ENCODE measurements around the gene TUT7. TPM values are rescaled to one million over a fixed set of nuclear protein-coding genes. Genes with fewer than 3 reads are reported as not detected.

The TUT7 gene
- total RNA-seq, 1 donor from 2014 or later: 28.5 TPM

- Histone ChIP-seq H3K79me2 (ENCODE audit: low read depth) (no peaks in the 10 kb centered on the region), H3K4me1 (no peaks in the 10 kb centered on the region), H3K9me3 (ENCODE audit: low read depth) (no peaks in the 10 kb centered on the region), H4K20me1 (ENCODE audit: low read depth) (no peaks in the 10 kb centered on the region), H3F3A (ENCODE audit: low read depth) (no peaks in the 10 kb centered on the region), H2AFZ (replicated peaks) (no peak overlapping the region), H3K36me3 (peaks cover 9% of the 10 kb centered on the region), H3K27ac (no peak overlapping the region), H3K4me3 (no peak overlapping the region), H3K9ac (no peak overlapping the region), H3K4me2 (no peak overlapping the region), H3K27me3 (no peaks in the 10 kb centered on the region)
- Mint-ChIP-seq H3K27ac (no peak overlapping the region), H3K4me3 (no peak overlapping the region), H3K9me3 (no peaks in the 10 kb centered on the region), H3K36me3 (peaks cover 13% of the 10 kb centered on the region), H3K4me1 (no peaks in the 10 kb centered on the region), H3K27me3 (ENCODE audit: insufficient read depth, low read depth) (no peaks in the 10 kb centered on the region)
- TF ChIP-seq EZH2 (IDR thresholded peaks at IDR 0.05): no peak
- no peak for TF ChIP-seq CTCF (IDR thresholded peaks at IDR 0.05)
- TF ChIP-seq EZH2phosphoT487 (IDR thresholded peaks at IDR 0.05): no peak
- no peak for DNase-seq (ENCODE audit: low spot score)
These were observed 13.2 kb downstream of the TUT7 start for GRCh38 chr9:86341007-86341491.

GRCh38 chr9:86340356-86341006 is 13.7 kb downstream of the TUT7 start:
- TF ChIP-seq CTCF (IDR thresholded peaks at IDR 0.05) (no peak), EZH2phosphoT487 (IDR thresholded peaks at IDR 0.05) (no peak), EZH2 (IDR thresholded peaks at IDR 0.05) (no peak)
- Histone ChIP-seq H3K4me3 (no peak overlapping the region), H3K27ac (no peak overlapping the region), H3K4me1 (no peaks in the 10 kb centered on the region), H4K20me1 (ENCODE audit: low read depth) (no peaks in the 10 kb centered on the region), H3K27me3 (no peaks in the 10 kb centered on the region), H2AFZ (replicated peaks) (no peak overlapping the region), H3K4me2 (no peak overlapping the region), H3F3A (ENCODE audit: low read depth) (no peaks in the 10 kb centered on the region), H3K36me3 (peaks cover 4% of the 10 kb centered on the region), H3K79me2 (ENCODE audit: low read depth) (no peaks in the 10 kb centered on the region), H3K9me3 (ENCODE audit: low read depth) (no peaks in the 10 kb centered on the region), H3K9ac (no peak overlapping the region)
- no peak overlapping the region for H3K27ac Mint-ChIP-seq
- no peaks in the 10 kb centered on the region for H3K4me1 Mint-ChIP-seq
- H3K9me3 Mint-ChIP-seq: no peaks in the 10 kb centered on the region
- no peak overlapping the region for H3K4me3 Mint-ChIP-seq
- no peaks in the 10 kb centered on the region for H3K27me3 Mint-ChIP-seq (ENCODE audit: insufficient read depth, low read depth)
- no peak for DNase-seq (ENCODE audit: low spot score)
- peaks cover 13% of the 10 kb centered on the region for H3K36me3 Mint-ChIP-seq

GRCh38 chr9:86337469-86338108 is 16.6 kb downstream of the TUT7 start:
- no peaks in the 10 kb centered on the region for H3K4me1 ChIP-seq
- H3K4me1 Mint-ChIP-seq: no peaks in the 10 kb centered on the region
- no peak overlapping the region for H3K9ac ChIP-seq
- H3K27ac ChIP-seq: no peak overlapping the region
- peaks cover 21% of the 10 kb centered on the region for H3K36me3 Mint-ChIP-seq
- peaks cover 5% of the 10 kb centered on the region for H3K36me3 ChIP-seq
- no peaks in the 10 kb centered on the region for H4K20me1 ChIP-seq (ENCODE audit: low read depth)
- no peak overlapping the region for H3K4me3 Mint-ChIP-seq
- no peak overlapping the region for H3K4me3 ChIP-seq
- no peaks in the 10 kb centered on the region for H3K9me3 Mint-ChIP-seq
- no peaks in the 10 kb centered on the region for H3F3A ChIP-seq (ENCODE audit: low read depth)
- H3K79me2 ChIP-seq (ENCODE audit: low read depth): no peaks in the 10 kb centered on the region
- no peaks in the 10 kb centered on the region for H3K27me3 ChIP-seq
- H3K27ac Mint-ChIP-seq: no peak overlapping the region
- H3K4me2 ChIP-seq: no peak overlapping the region
- no peaks in the 10 kb centered on the region for H3K9me3 ChIP-seq (ENCODE audit: low read depth)
- H3K27me3 Mint-ChIP-seq (ENCODE audit: insufficient read depth, low read depth): no peaks in the 10 kb centered on the region
- DNase-seq (ENCODE audit: low spot score): no peak
- no peak overlapping the region for H2AFZ ChIP-seq (replicated peaks)
- no peak for TF ChIP-seq EZH2 (IDR thresholded peaks at IDR 0.05)
- no peak for TF ChIP-seq EZH2phosphoT487 (IDR thresholded peaks at IDR 0.05)
- TF ChIP-seq CTCF (IDR thresholded peaks at IDR 0.05): no peak
